Fibroblast of peridontal ligament (primary cell): Measurements from ENCODE around the gene LGALS3.

Source experiments
- DNase-seq: peaks from one replicate; pipeline ENCODE4 v3.0.0-alpha.2; 2010; ENCODE audit errors: extremely low read depth

The LGALS3 gene

DNA sequence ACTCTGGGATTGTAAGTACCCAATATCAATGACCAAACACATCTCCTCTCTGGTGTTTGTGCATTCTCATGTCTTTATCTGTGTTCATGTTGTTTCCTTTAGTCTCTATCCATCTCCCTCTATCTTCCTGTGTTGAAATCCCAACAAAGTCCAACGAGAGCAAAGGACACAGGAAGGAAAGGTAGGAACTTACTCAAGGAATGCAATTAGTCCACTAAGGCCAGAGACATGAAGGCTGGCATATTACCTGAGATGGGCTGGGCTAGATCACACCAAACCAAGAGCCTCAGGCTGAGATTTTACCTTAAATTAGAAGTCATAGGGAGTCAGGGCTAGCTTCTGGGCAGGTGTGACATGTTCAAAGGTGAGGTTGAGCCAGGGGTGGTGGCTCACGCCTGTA, 14.3 kb upstream of the LGALS3 start:
- no peak for DNase-seq

DNA sequence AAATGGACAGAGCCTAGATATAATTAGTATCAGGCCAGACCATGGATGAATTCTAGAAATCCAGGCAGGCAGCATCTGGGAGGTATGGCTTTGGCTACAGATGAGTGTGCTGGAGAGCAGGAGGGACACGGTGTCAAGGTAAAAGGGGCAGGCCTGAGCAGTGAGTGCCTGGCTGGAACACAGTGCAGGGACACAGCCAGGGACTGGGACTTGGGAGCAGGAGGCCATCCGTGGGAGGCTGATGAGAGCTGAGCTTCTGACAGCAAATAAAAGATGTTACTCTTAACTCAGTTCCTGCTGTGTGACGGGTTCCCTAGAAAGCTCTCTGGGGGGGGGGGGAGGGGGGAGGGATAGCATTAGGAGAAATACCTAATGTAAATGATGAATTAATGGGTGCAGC, 13.6 kb upstream of the LGALS3 start:
- DNase-seq = no peak

DNA sequence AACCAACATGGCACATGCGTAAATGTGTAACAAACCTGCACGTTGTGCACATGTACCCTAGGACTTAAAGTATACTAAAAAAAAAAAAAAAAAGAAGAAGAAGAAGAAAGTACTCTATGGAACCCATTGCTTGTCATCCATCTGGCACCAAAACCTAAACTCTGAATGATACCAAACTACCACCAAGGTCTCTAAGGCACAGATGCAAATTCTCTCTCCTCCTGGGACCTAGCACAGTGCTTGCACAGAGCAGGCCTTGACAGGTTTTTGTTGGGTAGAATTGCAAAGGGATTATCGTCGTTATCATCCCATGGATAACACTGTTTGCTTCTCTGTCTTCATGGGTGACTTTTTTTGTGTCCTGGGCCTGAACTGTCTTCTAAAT, 13.2 kb upstream of the LGALS3 start:
- DNase-seq = no peak

DNA sequence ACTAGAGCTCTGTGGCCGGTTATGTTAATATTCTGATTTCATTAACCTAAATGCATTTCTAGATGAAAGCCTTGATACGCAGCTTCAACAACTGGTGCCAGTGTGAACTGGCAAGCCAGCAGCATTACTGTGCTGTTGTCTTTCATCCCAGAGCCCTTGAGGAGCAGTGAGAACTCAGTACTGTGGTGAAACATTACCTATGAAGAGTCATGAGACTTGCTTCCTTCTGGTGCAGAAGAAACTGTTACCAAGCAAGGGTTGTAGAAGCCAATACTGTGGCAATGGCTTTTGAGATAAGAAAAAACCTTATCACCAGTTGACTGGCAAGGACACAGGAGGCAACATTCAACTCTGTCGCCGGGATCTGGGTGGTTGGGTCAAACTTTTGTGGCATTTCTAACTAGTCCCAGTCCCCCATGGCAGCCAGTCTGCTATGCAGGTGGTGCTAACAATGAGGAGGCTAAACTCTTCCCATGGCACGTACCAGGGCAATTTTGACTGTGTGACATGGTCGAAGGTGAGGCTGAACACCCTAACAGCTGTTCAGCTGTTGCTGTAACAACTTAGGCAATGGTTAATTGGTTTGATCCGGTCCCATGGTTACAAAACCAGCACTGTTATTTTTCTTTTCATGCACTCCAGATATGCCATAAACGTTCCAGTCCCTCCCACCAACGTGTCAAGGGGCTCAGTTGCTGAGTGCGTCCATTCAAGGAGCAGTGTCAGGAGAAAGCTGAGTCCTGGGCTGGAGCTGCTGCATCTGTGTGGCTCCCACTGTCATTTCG, 12.6 kb upstream of the LGALS3 start:
- DNase-seq = no peak

DNA sequence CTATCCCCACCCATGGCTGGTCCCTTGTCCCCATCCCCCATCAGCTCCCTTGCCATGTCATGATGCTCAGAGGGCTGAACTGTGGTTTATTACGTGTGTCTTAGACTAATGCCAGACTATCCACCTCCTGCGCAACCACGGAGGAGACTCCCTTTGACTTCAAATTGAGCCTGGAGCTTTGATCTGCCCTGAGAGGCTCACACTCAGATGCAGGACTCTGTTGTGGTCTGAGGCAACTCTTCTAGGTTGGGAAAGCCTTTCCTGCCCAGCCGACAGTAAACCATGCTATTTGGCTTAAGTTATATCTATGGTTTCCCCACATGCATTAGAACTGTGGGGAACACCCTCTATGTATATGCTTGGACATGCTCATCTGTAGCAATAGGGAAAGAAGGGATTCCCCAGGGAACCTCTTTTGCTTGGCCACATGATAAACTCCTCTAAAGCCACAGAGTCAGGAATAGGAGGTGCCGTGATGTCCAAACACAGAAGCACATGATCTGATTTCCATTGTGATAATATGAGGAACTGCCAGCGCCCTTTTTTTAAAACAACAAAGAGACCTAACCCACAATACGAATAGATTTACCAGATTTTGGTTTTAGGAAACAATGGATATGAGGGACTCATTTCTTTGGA, 11.1 kb upstream of the LGALS3 start:
- DNase-seq = peak; percentile 67

DNA sequence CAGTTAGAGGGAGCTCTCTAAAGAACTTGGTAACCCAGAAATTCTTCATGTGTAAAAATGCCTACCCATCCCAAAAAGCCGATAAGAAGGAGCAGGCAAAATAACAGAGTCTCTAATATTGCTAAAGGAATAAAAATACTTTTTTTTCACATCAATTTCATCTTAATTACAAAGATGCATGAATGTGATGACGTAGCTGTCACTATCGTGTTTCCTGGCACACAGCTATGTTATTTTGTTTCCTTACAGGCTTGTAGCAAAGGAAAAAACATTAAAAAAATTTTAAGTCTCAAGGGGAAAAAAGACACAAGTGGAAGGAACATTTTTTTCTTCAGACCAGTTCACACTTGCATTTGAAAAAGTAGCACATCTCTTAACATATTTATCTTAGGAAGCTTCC, 10.3 kb upstream of the LGALS3 start:
- DNase-seq = peak; percentile 36

DNA sequence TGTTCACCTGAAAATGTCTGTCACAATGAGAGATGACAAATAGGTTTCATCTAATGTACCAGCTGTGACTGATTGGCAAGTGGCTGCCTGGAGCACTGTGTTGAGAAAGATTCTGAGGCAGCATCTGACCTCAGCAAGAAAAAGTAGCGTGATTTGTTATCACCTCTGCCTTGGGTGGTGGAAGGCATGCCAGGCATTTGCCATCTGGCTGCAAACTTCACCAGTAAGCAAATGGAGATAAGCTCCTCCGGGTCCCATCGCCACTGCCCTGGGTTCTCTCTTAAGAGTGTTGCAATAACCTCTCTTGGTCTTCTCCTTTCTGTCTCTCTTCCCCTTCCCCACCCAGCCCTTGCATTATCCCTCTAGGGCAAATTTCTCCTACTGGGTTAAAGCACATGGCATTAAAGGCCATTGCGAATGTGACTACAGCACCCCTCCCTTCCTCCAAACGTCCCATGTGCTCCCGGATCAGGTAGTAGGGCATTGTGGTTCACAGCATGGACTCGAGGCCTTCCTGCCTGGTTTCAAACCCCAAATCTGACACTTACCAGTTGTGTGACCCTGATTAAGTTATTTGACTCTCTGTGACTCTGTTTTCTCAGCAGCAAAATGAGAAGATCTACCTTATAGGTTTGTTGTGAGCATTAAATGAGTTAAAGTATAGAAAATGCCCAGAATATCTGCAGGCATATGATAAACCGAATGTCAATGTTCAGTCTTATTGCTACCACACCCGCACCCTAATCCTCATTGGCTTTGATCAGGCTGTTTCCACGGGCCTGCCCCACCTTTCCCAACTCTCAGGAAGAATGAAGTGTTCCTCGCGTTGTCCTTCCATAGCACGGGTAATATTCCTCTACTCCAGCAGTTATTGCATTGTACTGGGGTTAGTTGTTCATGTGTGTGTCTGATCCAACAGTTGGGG, 8.2 kb upstream of the LGALS3 start:
- DNase-seq = no peak

DNA sequence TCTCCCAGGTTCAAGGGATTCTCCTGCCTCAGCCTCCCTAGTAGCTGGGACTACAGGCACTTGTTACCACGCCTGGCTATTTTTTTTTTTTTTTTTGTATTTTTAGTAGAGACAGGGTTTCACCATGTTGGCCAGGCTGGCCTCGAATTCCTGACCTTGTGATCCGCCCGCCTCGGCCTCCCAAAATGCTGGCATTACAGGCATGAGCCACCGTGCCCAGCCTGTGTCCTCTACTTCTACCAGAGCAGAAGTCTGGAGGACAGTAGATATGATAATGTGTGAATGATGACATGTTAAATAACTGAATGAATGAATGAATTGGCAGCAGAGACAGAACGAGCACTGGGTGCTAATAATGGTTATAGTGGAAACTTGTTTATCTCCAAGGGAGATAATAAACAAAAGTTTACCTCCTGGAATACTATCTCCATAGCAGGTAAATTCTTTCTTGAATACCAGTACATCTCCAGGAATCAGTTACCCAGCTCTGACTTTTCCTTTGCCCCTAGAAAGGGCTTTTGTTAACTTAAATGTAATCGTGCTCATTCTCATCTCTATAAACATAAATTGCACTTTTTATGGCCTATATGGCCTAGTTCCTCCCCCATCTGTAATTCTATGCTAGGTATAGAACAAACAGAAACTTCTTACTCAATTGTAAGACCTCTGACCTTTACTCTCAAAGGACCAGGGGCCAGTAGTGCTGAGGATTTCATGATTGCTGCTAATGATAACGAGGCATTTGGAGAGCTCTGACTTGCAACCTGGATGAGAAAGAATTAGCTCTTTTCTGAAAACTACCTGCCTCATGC, 7.2 kb upstream of the LGALS3 start:
- DNase-seq = no peak

DNA sequence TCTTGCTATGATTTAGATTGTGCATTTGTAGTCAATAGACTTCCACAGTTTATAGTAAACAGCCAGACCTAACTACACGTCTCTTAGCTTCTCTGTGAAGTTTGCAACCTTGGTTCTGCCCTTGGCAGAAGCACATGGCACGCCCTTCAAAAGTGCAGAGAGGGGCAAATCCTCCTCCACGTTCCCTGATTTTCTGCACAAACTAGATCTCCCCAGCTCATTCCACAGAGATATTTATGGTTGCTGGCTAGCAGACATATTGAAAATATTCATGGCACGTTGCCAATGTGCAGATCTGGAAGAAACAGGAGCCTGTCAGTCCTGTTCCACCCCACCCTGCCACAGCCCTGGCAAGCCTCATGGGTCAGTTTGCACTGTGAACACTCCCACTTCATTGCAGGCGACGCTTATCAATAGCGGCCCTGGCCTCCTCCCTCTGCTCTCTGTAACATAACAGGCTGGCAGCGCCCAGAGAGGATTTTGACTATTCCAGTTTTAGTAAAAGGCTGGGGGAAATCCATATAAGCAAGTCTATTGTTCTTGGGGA, 6.5 kb upstream of the LGALS3 start:
- DNase-seq = peak; percentile 58

DNA sequence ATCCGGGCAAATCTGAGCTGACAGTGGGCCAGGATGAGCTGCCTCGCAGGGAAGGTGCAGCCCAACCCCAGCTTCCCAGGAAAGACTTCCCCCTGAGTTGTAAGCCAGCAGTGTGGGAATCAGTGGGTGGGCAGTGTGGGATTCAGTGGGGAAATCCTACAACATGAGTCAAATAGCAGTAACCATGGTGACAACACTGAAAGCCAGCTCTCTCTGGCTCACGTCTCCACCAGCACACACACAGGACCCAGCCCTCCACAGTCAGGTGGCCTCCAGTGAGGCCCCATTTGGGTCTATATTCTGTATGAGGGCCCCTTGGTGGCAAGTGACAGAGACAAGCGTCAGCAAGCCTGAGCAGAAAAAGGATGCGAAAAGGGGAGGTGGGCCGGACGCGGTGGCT, 6.0 kb upstream of the LGALS3 start:
- DNase-seq = peak; percentile 90

DNA sequence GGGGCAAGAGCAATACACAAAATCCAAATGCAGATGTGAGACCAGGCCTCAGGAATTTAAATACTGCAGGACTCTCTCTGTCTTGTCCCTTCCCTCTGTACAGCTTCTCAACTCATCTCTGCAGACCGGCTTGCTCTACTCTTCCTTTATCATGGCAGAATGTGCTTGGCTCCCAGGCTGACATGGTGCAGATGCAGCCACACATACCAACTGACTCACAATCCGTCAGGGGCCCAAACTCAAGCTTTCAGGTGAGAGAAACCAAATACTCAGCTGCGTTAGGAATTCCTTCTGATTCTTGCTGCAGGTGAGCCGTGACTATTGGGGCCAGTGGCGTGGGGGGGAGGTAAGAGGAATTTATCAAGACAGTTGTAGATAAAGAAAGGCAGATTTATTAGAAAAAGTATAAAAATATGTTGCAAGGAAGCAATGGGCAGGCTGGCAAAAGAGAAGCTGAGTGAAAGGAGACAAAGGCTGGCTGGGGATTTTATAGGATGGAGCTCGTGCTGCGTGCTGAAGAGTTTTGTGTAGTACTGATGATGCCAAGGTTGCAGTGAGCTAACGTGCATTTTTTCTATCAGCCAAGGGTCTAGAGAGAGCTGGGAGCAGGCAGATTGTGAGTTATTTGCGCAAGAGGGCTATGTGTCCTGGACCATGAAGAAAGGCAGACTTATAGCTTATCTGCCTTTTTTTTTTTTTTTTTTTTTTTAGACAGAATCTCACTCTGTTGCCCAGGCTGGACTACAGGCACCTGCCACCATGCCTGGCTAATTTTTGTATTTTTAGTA, 5.0 kb upstream of the LGALS3 start:
- no peak for DNase-seq

DNA sequence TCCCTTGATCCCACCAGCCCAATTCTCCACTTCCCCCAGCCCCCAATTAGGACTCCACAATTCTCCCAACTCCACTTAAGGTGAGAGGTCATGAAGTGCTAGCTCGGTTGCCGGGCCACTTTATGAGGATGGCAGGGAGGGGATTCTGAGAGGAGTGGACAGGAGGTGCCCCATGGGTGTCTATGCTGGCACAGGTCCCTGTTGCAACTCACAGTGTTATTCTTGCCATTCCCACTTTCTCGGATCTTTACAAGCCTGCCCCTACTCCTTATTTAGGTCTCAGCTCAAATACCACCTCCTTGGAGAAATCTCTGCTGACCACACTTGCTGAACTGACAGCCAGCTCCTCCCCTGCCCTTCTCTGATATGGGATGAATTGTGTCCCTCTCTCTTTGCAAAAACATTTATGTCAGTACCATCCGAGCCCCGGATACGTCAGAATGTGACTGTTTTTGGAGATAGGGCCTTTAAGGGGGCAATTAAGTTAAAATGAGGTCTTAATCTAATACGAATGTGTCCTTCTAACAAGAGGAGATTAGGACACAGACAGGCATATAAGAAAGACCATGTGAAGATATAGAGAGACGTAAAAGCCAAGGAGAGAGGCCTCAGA, 4.2 kb upstream of the LGALS3 start:
- DNase-seq = no peak

DNA sequence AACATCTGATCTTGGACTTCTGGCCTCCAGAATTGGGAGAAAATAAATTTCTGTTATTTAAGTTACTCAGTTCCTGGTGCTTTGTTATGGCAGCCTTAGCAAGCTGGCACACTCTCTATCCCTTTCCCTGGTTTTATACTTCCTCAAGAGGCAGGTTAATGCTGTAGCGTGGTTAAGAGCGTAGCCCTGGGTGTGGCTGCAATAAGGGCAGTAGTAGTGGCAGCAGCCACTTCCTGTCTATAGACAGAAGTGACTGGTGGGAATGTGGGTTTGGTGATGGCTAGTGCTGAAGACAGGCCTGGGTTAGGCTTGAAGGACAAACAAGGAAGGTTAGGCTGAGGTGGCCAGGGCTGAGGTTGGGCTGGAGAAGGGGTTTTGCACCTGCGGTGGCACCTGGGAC, 3.6 kb upstream of the LGALS3 start:
- DNase-seq = no peak

DNA sequence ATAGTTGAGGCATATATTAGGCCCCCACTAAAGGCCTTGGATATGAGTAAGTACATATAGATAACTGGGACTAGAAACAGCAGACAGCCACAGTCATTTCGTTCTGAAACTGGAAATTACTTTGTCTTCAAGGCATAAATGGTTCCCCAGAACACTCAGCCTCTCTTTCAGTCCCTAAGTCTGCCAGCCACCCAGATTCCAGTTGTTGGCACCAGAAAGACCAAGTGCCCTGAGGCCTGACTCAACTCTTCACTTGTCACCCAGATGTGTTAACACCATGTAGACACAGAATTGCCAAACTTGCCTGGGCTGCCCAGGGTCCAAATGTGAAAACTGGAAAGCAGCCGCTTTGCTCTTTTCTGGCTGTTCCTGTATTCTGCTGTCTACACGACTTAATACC, 3.0 kb upstream of the LGALS3 start:
- DNase-seq = no peak

DNA sequence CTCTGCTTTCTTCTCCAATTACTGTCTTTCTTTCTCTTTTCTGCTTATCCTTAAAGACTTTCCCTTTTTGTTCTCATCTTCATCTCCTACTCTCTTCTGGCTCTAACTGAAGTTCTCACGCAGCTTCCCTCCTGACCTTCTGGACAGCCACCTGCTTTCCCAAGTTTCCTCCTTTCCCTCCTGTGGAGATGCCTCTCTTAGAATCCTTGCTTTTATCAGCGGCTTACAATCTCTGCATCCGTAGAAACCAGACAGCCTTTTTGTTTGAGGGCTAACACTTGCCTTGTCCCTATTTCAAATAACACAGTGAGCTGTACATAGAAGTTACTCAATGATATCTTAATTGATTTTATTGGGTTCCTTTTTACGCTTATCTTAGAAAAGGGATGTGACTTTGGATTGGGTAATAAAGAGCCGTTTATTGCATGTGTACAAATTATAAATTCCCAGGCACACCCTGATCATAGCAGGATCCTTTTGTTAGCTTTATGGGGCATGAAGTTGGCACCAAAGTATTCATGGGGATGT, 2.1 kb upstream of the LGALS3 start:
- DNase-seq = no peak

DNA sequence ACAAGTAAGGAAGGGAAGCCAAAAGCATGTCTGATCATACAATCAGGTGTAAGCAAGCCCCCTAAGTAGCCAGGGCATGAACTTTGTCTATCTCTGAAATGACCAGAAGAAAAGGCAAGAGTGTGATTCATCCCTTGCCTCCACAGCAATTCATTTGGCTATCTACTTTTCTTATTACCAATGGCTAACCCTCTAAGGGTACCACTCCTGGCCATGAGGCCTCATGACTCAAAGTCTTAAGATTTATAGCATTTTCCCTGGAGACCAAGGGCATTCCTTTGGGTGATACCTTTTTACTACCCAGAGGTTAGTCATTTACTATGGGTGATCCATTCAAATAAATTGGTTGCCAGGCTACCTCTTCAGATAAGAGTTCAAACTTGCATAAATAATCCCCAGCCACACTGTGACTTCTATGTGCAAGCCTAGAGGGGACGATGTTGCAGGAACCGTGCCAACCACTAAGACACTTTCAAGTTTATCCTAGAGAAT, 1.5 kb upstream of the LGALS3 start:
- DNase-seq = no peak

DNA sequence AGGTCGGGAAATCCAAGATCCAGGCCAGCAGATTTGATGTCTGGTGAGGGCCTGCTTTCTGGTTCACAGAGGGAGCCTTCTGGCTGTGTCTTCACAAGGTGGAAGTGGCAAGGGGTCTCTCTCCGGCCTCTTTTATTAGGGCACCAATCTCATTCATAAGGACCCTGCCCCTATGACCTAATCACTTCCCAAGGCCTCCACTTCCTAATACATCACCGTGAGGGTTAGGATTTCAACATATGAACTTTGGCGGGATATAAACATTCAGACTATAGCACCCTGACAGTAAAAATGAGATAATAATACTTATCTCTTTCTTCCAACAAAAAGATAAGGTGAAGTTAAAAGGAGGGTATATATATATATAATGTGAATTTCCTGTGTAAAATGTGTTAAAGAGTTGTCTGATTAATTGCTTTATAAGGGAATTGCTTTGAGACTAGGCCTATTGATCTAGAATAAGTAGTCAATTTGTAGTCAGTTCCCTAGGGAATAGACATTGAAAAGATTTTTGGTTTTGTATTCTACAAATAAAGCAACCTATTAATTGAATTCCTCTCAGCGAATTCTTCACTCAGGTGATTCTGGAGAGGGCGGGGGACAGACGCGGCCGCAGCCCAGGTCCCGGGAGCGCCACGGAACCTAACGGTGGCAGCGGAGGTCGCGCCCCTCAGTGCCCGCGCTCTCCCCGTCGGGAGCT, 516 bp upstream of the LGALS3 start:
- DNase-seq = no peak

DNA sequence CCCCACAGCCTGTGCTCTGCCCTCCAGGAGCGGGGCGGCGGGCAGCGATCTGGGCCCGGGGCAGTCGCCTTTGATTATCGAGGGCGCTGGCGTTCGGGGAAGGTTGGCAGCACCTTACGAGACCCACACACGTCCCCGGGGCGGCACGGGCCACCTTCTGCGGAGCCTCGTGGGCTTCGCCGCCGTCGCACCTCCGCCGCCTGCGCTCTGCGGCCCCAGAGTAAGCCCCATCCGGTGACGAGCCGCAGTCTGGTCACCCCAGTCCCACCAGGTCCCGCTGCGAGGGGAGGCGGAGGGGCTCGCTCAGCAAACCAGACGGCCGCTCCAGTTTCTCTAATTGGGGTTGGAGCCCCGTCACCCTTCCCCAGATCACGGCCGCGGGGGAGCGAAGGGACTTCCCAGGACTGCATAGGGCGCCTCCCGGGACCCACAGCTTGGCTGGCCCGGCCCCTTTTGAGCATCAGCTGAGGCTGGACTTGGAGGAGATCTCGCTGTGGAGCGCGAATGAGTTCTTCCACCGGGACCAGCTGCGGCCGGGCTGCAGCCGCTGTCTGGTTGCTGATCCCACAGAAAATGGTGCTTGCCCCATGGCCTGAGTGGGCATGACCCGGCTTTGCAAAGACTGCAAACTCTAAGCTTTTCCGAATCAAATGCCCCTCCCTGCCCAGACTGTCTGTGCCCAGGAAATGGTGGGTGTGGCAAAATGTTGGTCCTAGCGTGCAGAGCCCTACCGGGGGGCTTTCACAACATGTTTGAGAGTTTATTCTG, 560 bp downstream of the LGALS3 start:
- peak; percentile 56 for DNase-seq
